ENCODE measurements around the gene PHACTR3.

PHACTR3 gene

GRCh38 chr20:59656417-59656816 is 52.1 kb downstream of the PHACTR3 start:
- no peak for DNase-seq

DNA sequence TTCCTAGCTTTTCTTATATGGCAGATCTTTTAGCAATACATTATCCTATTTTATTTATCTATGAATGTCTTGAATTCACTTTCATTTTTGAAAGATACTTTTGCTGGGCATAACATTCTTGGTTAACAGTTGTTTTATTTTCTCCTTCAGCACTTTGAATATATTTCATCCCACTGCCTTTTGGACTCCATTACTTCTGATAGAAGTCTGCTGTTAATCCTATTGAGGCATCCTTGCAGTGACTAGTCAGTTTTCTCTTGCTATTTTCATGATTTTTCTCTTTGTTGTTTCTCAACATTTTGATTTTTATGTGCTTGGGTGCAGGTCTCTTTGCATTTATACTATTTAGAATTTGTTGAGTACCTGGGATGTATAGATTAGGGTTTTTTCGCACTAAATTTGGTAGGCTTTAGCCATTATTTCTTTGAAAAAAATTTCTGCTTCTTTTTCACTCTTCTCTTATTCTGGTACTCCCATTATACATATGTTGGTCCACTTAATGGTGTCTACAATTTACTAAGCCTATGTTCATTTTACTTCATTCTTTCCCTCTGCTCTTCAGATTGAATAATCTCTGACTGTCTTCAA is 53.2 kb downstream of the PHACTR3 start:
- DNase-seq, result no peak

- no peak for DNase-seq
Observed at GRCh38 chr20:59660471-59660870, 56.1 kb downstream of the PHACTR3 start.

- DNase-seq, result no peak
Observed at GRCh38 chr20:59661153-59661552, 56.8 kb downstream of the PHACTR3 start.

- no peak for DNase-seq
Observed at GRCh38 chr20:59661621-59662020, 57.3 kb downstream of the PHACTR3 start.

DNA sequence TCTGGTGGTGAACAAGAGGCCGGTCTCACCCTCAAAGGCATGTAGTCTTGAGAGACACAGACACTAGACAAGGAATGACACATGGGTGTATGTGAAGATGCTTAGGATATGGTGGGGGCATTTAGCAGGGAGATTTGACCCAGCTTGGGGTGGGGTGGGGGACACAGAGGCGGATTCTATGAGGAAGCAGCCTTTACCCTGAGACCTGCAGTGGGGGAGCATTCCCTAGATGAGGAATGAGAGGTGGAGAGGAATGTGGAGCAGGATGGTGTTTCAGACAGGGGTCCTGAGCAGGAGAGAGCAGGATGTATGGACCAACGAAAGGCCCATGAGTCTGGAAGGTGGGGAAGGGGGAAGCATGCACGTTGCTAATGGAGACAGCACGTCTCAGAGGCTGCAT is 57.8 kb downstream of the PHACTR3 start:
- DNase-seq, result no peak

DNA sequence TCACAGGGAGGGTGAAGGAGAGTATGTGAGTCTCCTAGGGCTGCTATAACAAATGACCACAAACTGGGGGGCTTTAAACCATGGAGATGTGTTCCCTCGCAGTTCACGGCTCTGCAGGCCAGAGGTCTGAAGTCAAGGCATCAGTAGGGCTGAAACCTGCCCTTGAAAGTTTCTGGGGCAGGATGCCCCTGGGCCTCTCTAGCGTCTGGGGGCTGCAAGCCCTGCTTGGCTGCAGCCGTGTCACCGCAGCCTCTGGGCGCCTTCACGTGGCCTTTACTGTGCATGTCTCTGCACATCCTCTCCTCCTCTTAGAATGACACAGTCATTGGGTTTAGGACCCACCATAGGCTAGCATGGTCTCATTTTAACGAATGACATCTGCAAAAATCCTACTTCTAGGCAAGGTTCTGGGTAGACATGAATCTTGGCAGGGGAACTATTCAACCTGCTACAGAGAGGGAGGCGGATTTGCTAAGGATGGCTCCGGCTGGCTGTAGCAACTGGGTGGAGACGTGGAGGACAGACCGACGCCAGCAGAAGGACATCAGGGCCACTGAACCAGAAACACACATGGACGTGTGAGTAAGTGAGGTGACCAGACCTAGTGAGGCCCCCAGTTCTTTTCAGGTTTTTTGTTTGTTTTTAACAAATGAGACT is 58.6 kb downstream of the PHACTR3 start:
- DNase-seq, result no peak

GRCh38 chr20:59663513-59664060 is 59.2 kb downstream of the PHACTR3 start:
- no peak for DNase-seq

GRCh38 chr20:59664421-59664941 is 60.1 kb downstream of the PHACTR3 start:
- no peak for DNase-seq

GRCh38 chr20:59665656-59666555 is 61.6 kb downstream of the PHACTR3 start:
- DNase-seq, result no peak

GRCh38 chr20:59666586-59666985 is 62.2 kb downstream of the PHACTR3 start:
- DNase-seq, result no peak

- no peak for DNase-seq
Observed at GRCh38 chr20:59667131-59667530, 62.8 kb downstream of the PHACTR3 start.

- no peak for DNase-seq
Observed at GRCh38 chr20:59667981-59668515, 63.7 kb downstream of the PHACTR3 start.

DNA sequence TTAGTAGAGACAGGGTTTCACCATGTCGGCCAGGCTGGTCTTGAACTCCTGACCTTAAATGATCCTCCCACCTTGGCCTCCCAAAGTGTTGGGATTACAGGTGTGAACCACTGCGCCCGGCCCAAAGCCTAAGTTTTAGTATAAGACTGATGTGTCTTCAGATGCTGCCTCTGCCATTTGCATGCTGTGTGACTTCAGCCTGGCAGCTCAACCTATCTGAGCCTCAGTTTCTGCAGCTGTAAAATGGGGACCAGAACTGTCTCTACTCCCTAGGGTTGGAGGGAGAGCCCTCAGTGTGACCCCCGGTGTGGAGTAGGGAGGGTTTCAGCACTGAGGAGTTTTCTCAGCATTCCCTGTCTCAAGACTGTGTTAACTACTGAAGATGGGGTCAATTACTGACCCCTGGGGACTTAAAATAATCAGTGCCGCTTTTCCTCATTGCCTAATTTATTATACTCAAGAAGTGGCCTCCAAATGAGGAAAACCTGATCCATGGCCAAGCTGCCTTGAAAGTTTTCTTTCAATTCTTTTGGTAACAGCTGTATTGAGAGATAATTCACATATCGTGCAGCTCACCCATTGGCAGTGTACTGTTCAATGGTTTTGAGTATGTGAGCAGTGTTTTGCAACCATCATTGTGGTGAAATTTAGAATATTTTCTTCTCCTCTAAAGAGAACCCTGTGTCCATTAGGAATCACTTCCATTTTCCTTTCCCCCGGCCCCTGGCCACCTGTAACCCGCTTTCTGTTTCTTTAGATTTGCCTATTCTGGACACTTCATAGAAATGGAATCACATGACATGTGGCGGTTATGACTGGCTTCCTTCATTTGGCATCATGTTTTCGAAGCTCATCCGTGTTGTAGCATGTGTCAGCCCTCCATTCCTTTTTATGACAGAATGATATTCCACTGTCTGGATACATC is 64.8 kb downstream of the PHACTR3 start:
- DNase-seq, result no peak

GRCh38 chr20:59670786-59671492 is 66.6 kb downstream of the PHACTR3 start:
- no peak for DNase-seq

DNA sequence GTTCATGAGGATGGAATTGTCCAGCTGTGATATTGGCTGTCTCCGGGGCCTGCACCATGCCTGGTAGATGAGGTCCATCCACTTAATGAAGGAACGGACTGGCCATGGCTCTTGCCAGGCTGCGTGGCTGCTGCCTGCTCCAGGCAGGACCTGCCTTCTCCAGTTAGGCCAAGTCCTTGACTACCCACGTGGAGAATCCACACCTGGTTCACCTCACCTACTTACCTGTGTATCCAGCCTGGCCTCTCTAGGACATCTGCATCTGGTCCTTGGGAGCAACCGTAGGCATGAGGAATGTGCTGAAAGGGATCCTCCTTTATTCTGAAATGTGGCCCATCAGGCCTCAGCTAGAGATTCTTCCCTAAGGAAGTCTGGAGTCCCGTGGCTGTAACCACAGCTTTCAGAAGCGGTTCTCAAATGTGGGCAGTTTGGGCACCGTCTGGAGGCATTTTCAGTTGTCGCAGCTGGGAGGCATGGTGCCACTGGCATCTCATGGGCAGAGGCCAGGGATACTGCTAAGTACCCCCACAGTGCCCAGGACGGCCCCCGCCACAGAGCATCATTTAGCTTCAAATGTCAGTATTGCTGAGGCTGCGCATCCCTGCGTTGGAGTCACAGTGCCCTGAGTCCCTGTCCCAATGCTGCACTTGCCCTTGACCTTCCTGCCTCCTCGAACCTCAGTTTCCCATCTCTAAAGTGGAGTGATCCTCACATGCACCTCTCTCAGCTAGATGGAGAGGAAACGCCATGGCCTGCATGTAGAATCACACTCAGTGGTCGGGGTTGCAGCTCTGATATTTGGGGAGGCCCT is 67.5 kb downstream of the PHACTR3 start:
- DNase-seq, result no peak

GRCh38 chr20:59672576-59672975 is 68.2 kb downstream of the PHACTR3 start:
- no peak for DNase-seq

DNA sequence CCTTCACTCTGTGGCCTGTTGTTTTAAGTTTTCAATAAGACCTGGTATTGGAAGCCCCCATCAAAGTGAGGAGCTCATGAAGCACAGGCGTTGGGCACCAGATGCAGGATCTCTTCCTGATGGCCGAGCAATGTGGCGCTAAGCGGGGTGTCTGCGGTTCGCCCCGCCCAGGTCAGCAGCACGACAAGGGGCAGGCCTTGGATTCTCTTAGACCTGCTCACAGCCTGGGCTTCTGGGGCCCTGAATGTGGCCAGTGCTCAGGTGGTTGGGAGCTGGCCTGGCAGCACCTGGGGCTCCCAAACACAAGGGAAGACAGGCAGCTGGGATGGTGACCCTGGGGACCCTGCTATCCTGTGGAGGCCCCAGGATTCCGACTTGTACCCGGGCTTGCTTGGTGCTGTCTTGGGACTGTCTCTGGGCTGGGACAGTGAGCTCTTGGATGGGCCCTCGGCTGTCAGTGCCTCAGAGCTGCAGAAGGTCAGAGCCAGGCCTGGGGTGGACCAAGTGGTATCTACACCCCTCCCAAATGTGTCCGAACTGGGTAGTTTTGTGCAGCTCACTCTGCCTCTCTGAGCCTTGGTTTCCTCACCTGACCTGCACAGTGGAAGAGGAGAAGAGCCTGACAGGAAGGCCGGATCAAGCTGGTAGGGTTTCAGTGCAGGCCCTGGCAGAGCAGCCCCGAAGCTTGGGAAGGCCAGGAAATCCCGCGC is 69.1 kb downstream of the PHACTR3 start:
- no peak for DNase-seq

DNA sequence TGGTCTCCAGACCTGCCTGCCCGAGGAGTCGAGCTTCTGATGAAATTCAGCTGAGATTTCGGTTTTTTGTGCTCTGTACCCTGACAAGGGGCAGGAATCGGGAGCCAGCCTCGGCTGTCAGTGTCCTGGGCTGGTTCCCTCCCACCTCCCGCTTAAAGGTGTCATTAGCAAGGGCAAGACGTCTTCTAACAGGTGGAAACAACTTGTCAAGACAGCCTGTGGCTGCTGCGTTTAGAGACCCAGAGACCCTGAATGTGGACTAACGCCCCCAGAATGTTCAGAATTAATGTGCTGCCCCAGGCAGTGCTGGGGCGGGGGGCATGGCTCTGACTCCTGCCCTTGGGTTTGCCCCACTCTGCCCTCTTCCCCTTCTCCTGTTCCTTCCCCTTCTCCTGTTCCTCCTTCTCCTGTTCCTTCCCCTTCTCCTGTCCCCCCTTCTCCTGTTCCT is 69.7 kb downstream of the PHACTR3 start:
- DNase-seq, result no peak
